Lower leg skin (tissue), 4 donors: ENCODE measurements around the gene MIER1. TPM values are rescaled to one million over a fixed set of nuclear protein-coding genes. Genes with fewer than 3 reads are reported as not detected.

Experiments used
- DNase-seq, 2 donors: peaks; one replicate each; pipeline ENCODE4 v3.0.0-alpha.2; 2019; ENCODE audit warnings: low spot score in 2 of 2
- H3K4me3 ChIP-seq: fragments of 200-600 bp; sonication (generic); 2 replicates; pipeline ENCODE4 v1.5.1; 2017; ENCODE audit warnings: mild to moderate bottlenecking, low read depth; ENCODE audit not compliant: poor library complexity, severe bottlenecking
- CTCF ChIP-seq, 3 donors: fragments of 450-650 bp; IDR thresholded peaks; one replicate each; pipeline ENCODE4 v1.5.1; 2016; ENCODE audit warnings: antibody characterized with exemption in 3 of 3, mild to moderate bottlenecking in 3 of 3, moderate library complexity in 2 of 3
- POLR2A ChIP-seq, 2 donors: fragments of 450-650 bp; IDR thresholded peaks; one replicate each; pipeline ENCODE4 v1.6.1; 2016 to 2017; ENCODE audit warnings: antibody characterized with exemption in 2 of 2, mild to moderate bottlenecking in 1 of 2, moderate library complexity in 1 of 2
- WGBS, 2 donors: methylation state at CpG; one replicate each; pipeline ENCODE4 v1.1.5; 2018; 5-methylcytosine and 5-hydroxymethylcytosine counted together
- intact Hi-C: fragments of 100-400 bp; cut with DNase I; formaldehyde crosslinking; loops from one replicate; pipeline ENCODE4 v1.15.0; 2023; ENCODE audit warnings: low total_unique reads
- total RNA-seq, 4 donors: library from RNA; depleted of rRNA; stranded (reverse); fragments of >200 nt; gene quantifications; one replicate each; pipeline ENCODE4 v1.1.0, GENCODE V29; 2016

Gene MIER1
- total RNA-seq, 4 donors from 2014 or later = 17.0 to 26.5 (median 21.0) TPM

DNA sequence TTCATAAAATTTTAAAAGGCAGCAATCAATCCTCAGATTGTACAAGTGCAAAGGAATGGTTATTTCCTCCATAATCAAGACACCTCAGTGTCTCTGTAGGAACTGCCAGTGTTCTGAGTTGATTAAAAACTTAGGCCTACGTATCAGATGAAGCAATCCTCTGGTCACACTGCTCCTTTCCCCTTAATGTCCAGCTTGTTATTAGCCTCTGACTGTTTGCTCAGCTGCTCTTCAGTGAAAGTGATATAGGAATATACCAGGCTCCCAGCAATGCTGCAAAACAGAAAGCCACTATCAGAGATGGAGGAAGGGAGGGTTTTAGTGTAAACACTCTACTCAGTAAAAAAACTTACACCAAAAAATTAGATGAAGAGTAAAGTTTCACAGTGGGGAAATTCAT is 79.4 kb downstream of the MIER1 start:
- H3K4me3 ChIP-seq = no peak overlapping the region
- TF ChIP-seq POLR2A (IDR thresholded peaks at IDR 0.05) = no peak
- no peak for TF ChIP-seq CTCF (IDR thresholded peaks at IDR 0.05)
- DNase-seq = no peak
- intact Hi-C loops = no loop called here
- 78 to 93% methylated on average over 1 of the region's 1 CpG for WGBS, 2 donors

DNA sequence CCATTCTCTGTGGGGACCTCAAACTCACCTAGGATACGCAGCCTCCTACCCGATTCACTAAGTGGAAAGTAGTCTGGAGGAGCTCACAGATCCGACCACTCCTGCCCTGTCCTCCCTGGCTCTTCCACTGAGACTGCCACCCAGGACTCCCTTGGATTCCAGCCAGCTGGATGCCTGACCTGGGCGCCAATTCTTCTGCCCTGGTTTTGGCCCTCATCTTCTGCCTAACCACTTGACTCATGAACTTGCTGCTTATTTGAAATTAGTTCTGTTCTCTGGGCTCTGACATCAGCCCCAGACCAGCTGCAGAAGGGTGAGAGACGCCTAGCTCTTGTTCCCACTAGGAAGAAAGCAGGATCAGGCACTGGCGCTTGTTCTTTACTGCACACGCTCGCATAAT is 80.3 kb downstream of the MIER1 start:
- TF ChIP-seq CTCF (IDR thresholded peaks at IDR 0.05) = no peak
- TF ChIP-seq POLR2A (IDR thresholded peaks at IDR 0.05) = no peak
- 86 to 92% methylated on average over 8 of the region's 8 CpGs for WGBS, 2 donors
- no peak for DNase-seq
- intact Hi-C loops = loop anchor here (5.0 kb wide), 1 partner anchor 1078 kb away; no protein-coding TSS in a partner anchor
- no peak overlapping the region for H3K4me3 ChIP-seq

- TF ChIP-seq POLR2A (IDR thresholded peaks at IDR 0.05) = no peak
- H3K4me3 ChIP-seq = no peak overlapping the region
- intact Hi-C loops = loop anchor here (5.0 kb wide), 1 partner anchor 1082 kb away; no protein-coding TSS in a partner anchor
- 94 to 96% methylated on average over 3 of the region's 3 CpGs for WGBS, 2 donors
- no peak for DNase-seq
Measured at GRCh38 chr1:67009792-67010191, 85.0 kb downstream of the MIER1 start.

GRCh38 chr1:67013573-67013972 is 88.8 kb downstream of the MIER1 start:
- TF ChIP-seq POLR2A (IDR thresholded peaks at IDR 0.05) (no peak), CTCF (IDR thresholded peaks at IDR 0.05) (no peak)
- H3K4me3 ChIP-seq = no peak overlapping the region
- 39 to 44% methylated on average over 2 of the region's 2 CpGs for WGBS, 2 donors
- intact Hi-C loops = no loop called here
- DNase-seq = no peak

- WGBS, 2 donors = 88 to 90% methylated on average over 2 of the region's 2 CpGs
- TF ChIP-seq POLR2A (IDR thresholded peaks at IDR 0.05) = no peak
- intact Hi-C loops = no loop called here
- no peak overlapping the region for H3K4me3 ChIP-seq
- no peak for DNase-seq
Measured at GRCh38 chr1:67018574-67018973, 93.8 kb downstream of the MIER1 start.

GRCh38 chr1:67019121-67019520 is 94.3 kb downstream of the MIER1 start:
- intact Hi-C loops = no loop called here
- no peak for TF ChIP-seq CTCF (IDR thresholded peaks at IDR 0.05)
- no peak for TF ChIP-seq POLR2A (IDR thresholded peaks at IDR 0.05)
- DNase-seq = no peak
- H3K4me3 ChIP-seq = no peak overlapping the region
- WGBS, 2 donors = 96 to 97% methylated on average over 4 of the region's 4 CpGs

- H3K4me3 ChIP-seq = no peak overlapping the region
- DNase-seq = no peak
- TF ChIP-seq POLR2A (IDR thresholded peaks at IDR 0.05) = no peak
- TF ChIP-seq CTCF (IDR thresholded peaks at IDR 0.05) = no peak
- intact Hi-C loops = no loop called here
- WGBS, 2 donors = 19 to 30% methylated on average over 1 of the region's 1 CpG
Measured at GRCh38 chr1:67019600-67020136, 94.9 kb downstream of the MIER1 start.
